Measurements from ENCODE around the gene THUMPD2.

GRCh38 chr2:39728941-39729351, 50.1 kb downstream of the THUMPD2 start:
- TF ChIP-seq CTCF (IDR thresholded peaks at IDR 0.05; ENCODE audit: low read length) (peak; percentile 86), EZH2 (optimal IDR thresholded peaks at IDR 0.05; ENCODE audit: low read depth, low read length) (no peak), EZH2phosphoT487 (IDR thresholded peaks at IDR 0.05; ENCODE audit: low read length) (no peak)
